ENCODE measurements around the gene CTSD.
"Not testable (repeated sequence)": the region's sequence is repeated elsewhere in the genome, so short reads cannot be mapped to it uniquely, and the experiment has no call there.

The CTSD gene

DNA sequence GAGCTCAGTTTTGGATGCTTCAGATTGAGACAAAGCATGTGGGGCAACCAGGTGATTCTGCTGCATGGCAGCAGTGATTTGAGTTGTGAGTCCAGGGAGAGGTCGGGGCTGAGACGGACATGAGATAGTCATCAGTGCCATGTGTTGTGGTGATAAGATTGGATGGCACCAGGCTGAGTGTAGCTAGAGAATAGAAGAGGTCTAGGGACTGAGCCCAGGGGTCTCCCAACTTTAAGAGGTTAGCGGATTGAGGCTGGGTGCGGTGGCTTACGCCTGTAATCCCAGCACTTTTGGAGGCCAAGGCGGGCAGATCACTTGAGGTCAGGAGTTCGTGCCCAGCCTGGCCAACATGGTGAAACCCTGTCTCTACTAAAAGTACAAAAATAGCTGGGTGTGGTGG, 6.3 kb upstream of the CTSD start:
- no peak for DNase-seq (ENCODE audit: low read depth)

- not testable (repeated sequence) for DNase-seq (ENCODE audit: low read depth)
These were observed 5.7 kb upstream of the CTSD start for GRCh38 chr11:1769304-1769936.

GRCh38 chr11:1768141-1768469, 4.4 kb upstream of the CTSD start:
- DNase-seq (ENCODE audit: low read depth), result no peak

- DNase-seq (ENCODE audit: low read depth), result no peak
These were observed 3.8 kb upstream of the CTSD start for GRCh38 chr11:1767399-1768140.

- DNase-seq (ENCODE audit: low read depth), result no peak
These were observed 3.1 kb upstream of the CTSD start for GRCh38 chr11:1766719-1767398.

- no peak for DNase-seq (ENCODE audit: low read depth)
These were observed 2.4 kb upstream of the CTSD start for GRCh38 chr11:1765871-1766718.

DNA sequence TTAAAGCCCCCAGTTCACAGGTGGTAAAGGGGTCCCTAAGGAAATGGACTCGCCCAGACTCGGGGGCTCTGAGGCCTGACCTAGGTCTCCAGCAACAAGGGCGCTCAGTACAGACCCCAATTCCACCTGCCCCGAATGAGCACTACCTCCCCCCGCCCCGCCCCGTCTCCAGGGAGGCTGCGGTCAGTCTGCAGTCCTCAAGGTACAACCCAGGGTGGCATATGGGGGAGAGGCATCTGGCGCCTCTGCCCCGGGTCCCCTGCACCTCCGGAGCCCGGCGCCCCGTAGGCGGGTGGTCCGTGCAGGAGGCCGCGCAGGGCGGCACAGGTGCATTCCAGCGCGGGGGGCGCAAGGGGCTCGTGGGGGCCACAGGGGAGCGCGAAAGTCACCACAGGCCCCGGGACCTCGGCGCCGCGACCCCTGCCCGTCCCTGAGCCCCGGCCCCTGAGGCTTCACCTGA, 361 bp downstream of the CTSD start:
- DNase-seq (ENCODE audit: low read depth), result no peak

DNA sequence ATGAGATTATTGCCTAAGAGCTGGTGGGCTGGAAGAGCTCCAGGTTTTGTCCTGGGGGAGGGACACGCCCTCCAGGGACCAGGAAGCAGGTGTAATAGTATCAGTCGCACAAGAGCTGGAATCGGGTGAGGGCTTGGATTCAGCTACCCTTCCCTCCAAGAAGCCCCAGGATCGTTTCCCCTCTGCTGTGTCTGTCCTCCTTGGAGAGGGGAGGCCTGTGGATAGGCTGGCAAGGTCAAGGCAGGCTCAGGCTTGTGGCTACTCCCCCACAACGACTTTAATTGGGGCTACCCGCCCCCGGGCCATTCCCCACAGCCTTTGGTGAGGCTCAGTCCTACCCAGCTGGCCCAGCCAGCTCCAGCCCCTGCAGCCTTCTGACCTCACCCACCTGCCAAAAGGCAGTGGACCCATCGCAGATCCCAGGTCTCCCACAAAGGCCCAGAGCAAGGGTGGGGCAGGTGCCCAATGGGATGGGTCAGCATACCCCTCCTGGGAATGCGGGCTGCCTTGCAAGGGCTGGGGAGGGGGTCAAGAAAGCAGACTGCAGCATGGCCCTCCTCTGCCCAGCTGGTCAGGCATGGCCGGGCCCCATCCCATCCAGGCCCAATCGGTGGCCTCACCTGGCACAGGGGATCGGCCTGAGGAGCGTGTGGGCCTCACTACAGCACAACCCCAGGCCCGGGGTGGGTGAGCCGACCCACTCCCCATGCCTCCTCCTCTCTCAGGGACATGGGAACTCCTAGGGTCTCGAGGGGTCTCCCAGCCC, 1.0 kb downstream of the CTSD start:
- no peak for DNase-seq (ENCODE audit: low read depth)

DNA sequence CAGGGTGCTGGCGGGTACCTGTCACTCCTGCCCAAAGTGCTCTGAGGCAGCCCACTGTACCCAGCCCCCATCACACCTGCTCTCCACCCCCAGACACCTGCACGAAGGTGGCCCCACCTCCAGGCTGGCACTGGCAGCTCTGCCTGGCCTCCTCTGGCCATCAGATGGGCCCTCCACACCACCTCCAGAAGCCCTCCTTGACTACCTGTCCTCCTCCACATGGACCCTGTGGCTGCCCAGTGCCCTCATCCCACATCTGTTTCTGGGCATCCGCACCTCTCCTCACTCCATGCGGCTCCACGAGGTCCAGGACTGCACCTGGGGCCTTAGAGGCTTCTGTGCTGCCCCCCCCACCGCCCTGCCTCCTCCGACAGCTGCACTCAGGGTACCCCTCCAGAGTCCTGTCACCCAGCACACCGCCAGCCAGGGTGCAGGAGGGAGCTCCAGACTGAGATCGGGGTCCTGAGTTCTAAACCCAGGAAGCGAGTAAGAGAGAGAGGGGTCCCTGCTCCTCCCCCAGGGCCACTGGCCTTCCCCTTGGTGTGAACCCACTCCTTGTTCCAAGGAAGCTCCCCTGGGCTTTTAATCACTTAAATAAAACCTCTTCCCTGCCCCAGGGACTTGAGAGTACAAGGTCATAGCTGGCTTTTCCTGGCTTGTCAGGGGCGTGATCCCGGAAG, 1.7 kb downstream of the CTSD start:
- no peak for DNase-seq (ENCODE audit: low read depth)

DNA sequence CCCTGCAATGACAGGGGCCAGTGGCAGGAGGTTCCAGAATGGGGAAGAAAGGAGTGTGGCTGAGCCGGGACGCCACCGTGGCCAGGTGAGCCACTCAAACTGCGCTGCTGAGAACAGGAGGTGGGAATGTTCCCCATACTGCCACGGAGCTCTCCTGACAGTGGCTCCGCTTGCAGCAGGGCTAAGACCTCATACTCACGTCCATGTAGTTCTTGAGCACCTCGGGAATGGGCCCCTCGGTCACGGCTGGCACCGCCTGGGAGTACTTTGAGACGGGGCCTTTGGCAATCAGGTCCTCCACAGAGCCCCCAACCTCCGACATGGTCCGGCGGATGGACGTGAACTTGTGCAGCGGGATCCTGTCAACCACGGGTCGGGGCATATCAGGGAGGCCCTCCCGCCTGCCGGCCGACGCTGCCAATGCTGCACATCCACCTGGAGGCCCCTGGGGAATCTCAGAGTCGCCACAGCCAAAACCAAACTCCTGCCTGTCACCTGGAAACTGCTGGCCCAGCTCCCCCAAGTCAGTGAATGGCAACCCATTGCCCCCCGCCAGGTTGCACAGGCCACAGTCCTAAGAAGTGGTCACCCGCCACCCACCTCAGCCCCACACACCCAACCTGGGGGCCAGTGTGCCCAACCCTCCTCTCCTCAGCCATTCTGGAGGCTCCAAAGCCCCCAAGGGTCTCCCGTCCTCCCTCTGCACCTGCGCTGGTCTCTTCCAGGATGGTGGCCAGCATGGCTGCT, 2.4 kb downstream of the CTSD start:
- DNase-seq (ENCODE audit: low read depth), result no peak

GRCh38 chr11:1760351-1761109, 3.2 kb downstream of the CTSD start:
- DNase-seq (ENCODE audit: low read depth), result peak; percentile 61

GRCh38 chr11:1759851-1760220, 3.9 kb downstream of the CTSD start:
- no peak for DNase-seq (ENCODE audit: low read depth)

GRCh38 chr11:1759151-1759850, 4.4 kb downstream of the CTSD start:
- DNase-seq (ENCODE audit: low read depth), result no peak

- no peak for DNase-seq (ENCODE audit: low read depth)
These were observed 5.0 kb downstream of the CTSD start for GRCh38 chr11:1758611-1759150.

- DNase-seq (ENCODE audit: low read depth), result no peak
These were observed 5.7 kb downstream of the CTSD start for GRCh38 chr11:1757861-1758610.

DNA sequence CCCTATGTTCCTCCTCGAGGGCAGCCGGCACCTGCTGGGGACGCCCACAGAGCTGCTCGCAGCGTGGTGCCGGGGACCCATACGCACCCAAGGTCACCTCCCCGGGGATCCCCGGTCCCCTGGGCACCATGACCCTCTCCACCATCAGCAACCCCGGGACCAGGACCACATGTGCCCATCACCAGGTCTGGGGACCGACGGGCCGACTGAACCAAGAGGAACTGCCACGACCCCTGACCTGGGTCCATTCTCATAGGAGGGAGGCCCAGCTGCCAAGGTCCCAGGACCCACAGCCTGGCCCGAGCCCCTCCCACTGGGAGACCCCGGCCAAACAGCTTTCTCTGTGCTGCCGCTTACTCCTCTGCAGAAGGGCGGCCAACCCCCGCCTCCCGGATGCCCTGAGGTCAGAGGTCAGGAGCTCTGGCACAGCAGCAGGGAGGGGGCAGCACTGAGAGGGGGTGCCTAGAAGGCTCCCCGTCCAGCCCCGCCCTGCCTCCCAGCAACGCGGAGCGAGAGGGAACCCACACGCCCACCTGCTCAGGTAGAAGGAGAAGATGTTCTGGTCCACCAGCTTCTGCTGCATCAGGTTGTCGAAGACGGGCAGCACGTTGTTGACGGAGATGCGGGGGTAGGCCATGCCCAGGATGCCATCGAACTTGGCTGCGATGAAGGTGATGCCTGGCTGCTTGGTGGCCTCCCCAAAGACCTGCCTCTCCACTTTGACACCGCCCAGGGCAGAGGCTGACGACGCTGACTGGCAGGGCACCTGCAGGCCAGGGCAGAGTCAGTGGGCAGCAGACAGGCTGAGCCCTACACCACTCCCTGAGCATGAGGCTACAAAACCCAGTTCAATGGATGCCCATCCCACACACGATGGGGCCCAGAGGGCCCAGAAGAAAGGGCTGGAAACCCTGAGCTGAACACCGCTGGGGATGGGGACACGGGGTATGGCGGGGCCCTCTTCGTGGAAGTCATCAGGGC, 6.6 kb downstream of the CTSD start:
- no peak for DNase-seq (ENCODE audit: low read depth)
